AG09309 (cell line): ENCODE results near the gene MED12L.

ENCODE experiments used
- DNase-seq: peaks from one replicate; pipeline ENCODE4 v3.0.0-alpha.2; 2010; ENCODE audit warnings: low read depth
- H3K4me3 ChIP-seq: 2 replicates; pipeline ENCODE4 v1.5.1; 2011; ENCODE audit warnings: mild to moderate bottlenecking, low read depth, low read length, moderate library complexity; ENCODE audit not compliant: control insufficient read depth
- TF ChIP-seq, protein P1 (sequence below): IDR thresholded peaks from 2 replicates; pipeline ENCODE4 v1.5.1; 2011; ENCODE audit warnings: mild to moderate bottlenecking, low read depth, low read length, inconsistent platforms; ENCODE audit not compliant: insufficient read depth, control insufficient read depth; ENCODE audit errors: missing control alignments

MED12L gene

GRCh38 chr3:151437906-151438305, 352.4 kb downstream of the MED12L start:
- TF ChIP-seq, protein P1, sequence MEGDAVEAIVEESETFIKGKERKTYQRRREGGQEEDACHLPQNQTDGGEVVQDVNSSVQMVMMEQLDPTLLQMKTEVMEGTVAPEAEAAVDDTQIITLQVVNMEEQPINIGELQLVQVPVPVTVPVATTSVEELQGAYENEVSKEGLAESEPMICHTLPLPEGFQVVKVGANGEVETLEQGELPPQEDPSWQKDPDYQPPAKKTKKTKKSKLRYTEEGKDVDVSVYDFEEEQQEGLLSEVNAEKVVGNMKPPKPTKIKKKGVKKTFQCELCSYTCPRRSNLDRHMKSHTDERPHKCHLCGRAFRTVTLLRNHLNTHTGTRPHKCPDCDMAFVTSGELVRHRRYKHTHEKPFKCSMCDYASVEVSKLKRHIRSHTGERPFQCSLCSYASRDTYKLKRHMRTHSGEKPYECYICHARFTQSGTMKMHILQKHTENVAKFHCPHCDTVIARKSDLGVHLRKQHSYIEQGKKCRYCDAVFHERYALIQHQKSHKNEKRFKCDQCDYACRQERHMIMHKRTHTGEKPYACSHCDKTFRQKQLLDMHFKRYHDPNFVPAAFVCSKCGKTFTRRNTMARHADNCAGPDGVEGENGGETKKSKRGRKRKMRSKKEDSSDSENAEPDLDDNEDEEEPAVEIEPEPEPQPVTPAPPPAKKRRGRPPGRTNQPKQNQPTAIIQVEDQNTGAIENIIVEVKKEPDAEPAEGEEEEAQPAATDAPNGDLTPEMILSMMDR = no peak
- H3K4me3 ChIP-seq = no peak overlapping the region
- DNase-seq = no peak

- TF ChIP-seq, protein P1 = peak; percentile 75
- peak; percentile 61 for DNase-seq
- H3K4me3 ChIP-seq = no peak overlapping the region
These were observed 354.2 kb downstream of the MED12L start for GRCh38 chr3:151439652-151440125.

GRCh38 chr3:151440940-151441339, 355.5 kb downstream of the MED12L start:
- no peak for DNase-seq
- TF ChIP-seq, protein P1 = no peak
- H3K4me3 ChIP-seq = no peak overlapping the region

DNA sequence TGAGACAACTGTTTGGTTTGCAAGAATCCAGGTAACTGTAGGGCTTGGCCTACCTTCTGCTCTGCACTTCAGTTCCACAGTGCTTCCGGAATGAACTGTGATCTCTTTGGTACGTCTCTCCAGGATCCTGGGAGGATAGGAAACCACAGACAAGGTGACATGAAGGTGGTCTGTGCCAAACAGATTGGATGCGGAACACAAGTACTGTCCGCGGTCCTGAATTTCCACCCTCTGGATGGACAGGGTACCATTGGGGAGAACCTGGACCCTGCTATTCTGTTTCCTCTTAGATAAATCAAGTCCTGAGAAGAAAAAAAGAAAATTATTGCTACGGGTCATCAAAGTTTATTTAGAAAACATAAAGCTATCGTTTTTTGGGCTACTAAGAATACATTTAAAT, 358.1 kb downstream of the MED12L start:
- no peak for DNase-seq
- no peak overlapping the region for H3K4me3 ChIP-seq
- TF ChIP-seq, protein P1 = no peak

- H3K4me3 ChIP-seq = no peak overlapping the region
- TF ChIP-seq, protein P1 = no peak
- peak; percentile 96 for DNase-seq
These were observed 360.0 kb downstream of the MED12L start for GRCh38 chr3:151445273-151446001.

DNA sequence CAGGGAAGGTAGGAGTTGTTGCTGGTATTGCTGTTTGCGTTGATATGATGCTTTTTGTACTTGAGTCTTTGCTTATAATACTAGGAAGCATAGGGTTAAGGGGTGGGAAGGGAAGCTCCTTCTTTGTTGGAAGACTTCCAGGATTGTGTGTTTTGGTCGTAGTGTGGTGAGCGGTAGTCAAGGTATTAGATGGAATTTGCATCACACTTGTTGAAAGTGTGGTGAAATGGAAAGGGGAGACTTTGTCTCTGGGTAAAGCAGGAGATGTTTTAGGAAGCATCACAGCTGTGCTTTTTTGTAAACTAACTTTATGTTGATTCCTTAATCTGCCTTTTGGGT, 360.5 kb downstream of the MED12L start:
- no peak overlapping the region for H3K4me3 ChIP-seq
- TF ChIP-seq, protein P1 = no peak
- no peak for DNase-seq
